IPS DF 4.7 (cell line): Measurements from ENCODE around the gene COQ5.
"Not testable (repeated sequence)": the region's sequence is repeated elsewhere in the genome, so short reads cannot be mapped to it uniquely, and the experiment has no call there.

ENCODE experiments used
- DNase-seq: peaks from one replicate; pipeline ENCODE4 v3.0.0-alpha.2; 2013; ENCODE audit warnings: low spot score; ENCODE audit errors: extremely low read depth

COQ5 gene

GRCh38 chr12:120529641-120530417 is 871 bp upstream of the COQ5 start:
- DNase-seq, result no peak

DNA sequence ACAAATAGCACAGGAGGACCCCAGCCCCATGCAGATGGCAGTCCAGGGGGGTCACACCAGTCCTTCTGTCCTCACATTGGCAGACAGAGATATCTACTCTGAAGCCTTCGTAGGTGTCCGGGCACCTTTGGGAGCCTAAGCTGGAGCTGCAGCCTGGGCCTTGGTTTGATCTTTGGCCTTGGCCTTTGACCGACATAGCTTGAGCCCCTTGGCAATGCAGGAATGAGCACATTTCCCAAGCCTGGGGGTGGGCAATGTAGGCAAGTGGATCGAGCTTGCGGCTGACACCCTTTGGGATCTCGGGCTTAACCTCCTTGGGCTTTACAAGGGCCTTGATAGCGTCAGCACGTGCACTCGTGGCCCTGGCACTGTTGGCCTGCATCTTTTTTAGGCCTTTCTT is 6.4 kb downstream of the COQ5 start:
- DNase-seq, result no peak

GRCh38 chr12:120519324-120519723 is 9.6 kb downstream of the COQ5 start:
- DNase-seq, result not testable (repeated sequence)

DNA sequence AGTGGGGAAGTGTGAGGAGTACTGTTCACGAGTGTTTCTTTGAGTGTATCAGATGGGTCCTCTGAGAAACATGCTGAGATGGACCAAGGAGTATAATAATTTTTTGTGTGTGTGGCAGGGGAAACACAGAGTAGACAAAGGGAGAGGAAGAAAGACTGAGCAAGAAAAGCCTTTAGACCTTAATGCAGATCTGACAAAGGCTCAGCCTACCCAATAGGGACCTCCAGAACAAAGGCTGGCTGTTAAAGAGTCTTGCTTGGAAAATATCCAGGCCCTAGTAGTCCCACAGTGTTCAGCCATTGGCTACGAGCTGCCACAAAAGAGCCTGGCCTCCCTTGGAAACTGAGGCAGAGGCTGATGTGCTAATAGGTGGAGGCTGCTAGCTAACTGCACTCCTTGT is 13.5 kb downstream of the COQ5 start:
- DNase-seq, result no peak

GRCh38 chr12:120514002-120514401 is 15.0 kb downstream of the COQ5 start:
- DNase-seq, result no peak

DNA sequence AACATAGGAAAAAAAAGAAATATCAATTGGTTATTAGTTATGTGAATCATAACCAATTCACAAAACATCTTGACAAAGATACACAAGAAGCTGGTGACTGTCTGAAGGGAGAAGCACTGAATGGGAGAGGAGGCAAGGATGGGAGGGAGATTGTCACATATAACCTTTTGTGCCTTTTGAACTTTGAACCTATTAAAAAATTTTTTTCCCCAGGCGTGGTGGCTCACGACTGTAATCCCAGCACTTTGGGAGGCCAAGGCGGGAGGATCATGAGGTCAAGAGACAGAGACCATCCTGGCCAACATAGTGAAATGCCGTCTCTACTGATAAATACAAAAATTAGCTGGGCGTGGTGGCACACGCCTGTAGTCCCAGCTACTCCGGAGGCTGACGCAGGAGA is 20.4 kb downstream of the COQ5 start:
- no peak for DNase-seq

DNA sequence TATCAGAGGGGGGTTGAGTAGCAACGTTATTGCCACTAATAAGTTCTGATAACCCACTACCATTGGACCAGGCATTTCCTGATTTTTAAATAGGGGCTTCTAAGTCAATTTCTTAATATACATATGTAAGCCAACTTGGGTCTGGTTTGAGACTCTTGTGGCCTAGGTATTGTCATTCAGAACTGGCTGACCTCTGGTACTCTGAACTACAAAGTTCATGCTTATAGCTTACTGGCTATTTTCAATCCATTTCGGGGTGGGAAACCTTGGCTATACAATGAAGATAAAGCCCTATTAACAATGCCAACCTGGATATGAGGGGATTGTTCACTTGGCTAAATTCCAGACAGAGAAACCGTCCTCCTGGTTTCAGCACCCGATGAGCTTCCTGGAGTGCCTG is 24.4 kb downstream of the COQ5 start:
- DNase-seq, result no peak

DNA sequence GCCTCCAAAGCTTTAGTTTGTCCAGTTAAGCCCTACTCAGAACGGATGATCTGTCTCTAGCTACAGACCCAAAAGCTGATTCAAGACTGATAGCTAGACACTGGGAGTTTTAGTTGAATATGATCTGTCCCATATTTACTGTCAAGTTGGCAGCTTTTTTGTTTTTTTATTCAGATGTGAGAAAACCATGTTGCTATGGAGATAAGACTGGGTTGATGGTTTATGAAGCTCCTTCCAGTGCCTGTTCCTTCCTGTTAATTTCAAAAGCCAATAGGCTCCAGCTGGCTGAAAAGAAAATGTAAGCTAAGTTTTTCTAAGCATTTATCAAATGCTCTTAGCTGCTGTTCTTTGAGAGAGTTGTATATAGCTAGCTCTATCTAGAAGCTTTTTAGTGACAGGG is 28.4 kb downstream of the COQ5 start:
- DNase-seq, result no peak

DNA sequence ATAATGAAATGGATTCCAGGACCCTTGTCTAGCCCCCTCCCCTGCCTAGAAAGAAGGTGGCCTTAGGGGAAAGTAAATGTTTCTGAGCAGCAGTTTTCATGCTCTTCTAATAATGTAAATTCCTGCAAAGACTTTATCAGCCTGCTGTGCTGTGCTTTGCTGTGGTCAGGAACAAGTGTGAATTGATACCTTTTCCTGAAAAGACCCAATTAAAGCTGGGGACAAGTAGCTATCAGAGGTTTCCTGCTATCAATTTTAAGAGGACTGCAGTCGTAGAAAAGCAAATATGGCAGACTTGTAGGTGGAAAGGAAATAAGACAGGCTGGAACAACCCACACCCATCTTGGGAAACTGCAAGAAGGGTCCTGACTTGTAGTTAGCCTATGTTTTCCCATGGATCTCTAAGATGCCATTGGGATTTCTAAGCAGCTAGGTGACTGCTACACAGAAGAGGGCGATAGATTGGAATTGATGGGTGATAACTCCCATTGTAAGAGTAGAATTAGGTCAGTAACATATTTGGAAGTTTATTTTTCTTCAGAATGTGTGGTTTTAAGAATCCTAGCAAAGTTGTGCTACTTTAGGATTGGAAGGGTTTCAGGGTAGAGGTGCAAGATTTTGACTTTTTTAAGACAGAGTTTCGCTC is 30.0 kb downstream of the COQ5 start:
- DNase-seq, result no peak

- DNase-seq, result no peak
Observed at GRCh38 chr12:120497524-120498150, 31.3 kb downstream of the COQ5 start.

GRCh38 chr12:120496413-120497340 is 32.3 kb downstream of the COQ5 start:
- no peak for DNase-seq

GRCh38 chr12:120495731-120496412 is 33.1 kb downstream of the COQ5 start, which contains the start of gene DYNLL1:
DYNLL1 (plus strand) TSS chr12:120496113; CDS start chr12:120496422, 309 bp downstream.
- peak; percentile 95 for DNase-seq

DNA sequence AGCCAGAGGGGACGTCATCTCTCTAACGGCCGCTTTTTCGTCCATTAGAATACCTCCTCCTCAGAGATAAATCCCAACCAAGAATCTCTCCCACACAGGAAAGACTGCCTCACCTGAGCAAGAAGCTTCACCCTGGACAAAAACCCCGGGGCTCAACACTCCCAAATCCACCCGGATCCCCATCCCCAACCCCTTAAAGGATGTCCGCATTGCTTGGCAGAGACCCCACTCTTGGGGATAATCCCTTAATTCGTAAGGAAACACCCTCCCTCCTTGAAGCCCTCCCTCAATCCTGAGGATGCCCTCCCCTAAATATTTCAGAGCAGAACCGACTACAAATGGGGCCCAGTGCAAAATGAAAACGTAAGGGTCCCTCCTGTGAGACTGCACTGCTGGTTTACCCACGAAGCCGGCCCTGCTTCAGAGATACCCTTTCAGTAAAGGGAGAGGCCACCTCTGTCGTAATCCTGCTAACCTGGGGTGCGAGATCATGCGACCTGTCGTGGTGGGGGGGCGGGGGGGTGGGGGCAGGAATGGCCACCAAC is 33.7 kb downstream of the COQ5 start:
- DNase-seq, result no peak

DNA sequence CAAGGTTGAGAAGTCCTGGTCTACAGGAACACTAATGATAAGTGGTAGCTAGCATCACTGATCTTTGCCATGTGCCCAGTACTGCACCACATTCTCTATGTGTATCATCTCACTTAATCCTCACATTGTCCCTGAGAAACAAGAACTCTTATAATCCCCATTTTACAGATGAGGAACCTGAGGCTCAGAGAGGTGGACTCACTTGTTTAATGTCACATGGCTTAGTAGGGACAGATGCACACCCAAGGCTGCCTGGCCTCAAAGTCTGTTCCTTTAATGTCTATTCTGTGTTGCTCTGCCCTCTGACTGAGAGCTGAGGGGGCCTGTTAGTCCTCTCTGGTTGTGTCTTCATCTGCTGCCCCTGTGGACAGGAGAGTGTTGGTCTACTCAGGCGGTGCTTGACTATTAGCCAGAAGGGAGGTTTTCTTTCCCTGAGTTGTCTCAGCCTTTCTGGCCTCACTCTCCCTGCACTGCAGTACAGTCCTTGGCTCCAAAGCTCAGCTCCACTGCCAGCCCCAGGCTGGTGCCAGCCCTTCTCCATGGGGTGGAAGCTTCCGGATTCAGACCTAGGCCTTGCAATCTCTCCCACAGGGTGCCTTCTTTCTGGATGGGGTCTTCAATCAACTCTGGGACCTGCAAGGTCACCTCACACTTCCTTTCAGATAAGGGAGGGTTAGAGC is 38.0 kb downstream of the COQ5 start:
- no peak for DNase-seq

DNA sequence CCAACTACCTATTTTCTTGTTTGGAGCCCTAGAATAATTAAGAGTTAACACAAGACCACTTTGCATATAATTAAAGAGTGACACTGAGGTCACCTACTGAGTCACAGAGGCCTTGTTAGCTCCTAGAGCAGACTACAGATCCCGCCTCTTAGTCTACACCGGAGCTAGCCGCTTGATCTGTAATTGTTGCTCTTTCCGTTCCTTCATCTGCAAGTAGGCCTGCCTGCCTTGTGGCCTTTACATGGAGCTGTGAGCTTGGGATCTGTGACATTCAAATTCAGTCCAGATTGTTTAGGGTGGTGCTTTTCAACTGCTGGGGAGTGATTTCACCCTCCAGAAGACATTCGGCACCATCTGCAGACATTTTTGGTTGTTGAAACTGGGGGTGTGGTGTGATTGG is 38.6 kb downstream of the COQ5 start:
- no peak for DNase-seq

DNA sequence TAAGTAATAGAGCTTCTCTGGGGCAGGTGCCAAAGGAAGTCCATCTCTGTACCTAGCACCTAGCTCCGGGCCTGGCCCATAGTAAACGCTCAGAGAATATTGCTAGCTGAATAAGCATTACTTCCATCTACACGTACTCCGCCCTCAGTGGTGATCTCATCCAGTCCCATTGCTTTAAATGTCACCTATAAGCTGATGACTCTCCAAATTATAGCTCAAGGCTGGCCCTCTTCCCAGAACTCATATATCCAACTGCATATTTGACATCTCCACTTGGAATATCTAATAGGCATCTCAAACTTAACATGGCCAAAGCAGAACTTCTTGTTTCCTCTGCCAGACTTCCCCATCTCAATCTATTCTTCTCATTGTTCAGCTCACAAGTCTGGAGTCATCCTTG is 39.9 kb downstream of the COQ5 start:
- DNase-seq, result no peak

DNA sequence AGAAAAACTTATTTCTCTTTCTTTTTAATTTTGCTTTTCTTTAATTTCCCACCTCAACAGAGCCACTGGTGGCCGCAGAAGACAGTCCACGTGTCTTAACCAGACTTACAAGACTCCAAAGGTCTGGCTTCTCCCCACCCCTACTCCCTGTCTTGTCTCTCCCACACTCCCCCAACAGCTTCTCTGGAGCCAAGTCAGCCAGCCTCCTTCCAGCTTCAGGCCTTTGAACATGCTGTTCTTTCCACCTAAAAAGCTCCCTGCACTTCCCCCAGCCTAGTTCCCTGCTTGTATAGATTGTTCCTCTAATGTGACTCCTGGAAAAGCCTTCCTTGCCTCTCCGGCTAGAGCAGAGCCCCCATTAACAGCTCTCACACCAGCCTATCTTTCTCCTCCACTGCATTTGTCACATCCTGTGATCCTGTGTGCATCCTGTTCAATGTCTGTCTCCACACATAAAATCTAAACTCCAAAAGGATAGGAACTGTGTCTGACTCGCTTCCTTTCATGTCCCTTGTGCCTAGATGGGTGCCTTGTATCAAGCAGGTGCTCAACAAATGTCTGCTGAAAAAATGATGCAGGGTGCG is 40.8 kb downstream of the COQ5 start:
- no peak for DNase-seq

DNA sequence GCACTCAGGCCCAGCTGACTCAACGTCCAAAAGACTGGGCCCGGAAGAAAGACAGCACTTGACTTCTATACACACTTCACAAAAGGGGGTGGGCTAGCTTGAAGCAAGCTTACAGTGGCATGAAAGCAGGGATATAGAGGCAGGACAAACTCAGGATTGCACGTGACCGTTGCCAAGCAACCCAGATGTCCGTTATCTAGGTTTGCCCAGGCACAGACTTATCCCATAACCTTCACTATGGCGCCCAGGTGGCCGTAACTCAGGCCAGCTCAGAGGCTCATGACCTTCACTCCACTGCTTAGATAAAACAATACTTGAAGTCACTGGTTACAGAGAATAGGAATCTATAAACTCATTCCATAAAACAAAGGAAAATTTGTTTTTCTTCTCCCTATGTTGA is 41.4 kb downstream of the COQ5 start:
- not testable (repeated sequence) for DNase-seq
